Measurements from ENCODE around the gene METTL8.

METTL8 gene

DNA sequence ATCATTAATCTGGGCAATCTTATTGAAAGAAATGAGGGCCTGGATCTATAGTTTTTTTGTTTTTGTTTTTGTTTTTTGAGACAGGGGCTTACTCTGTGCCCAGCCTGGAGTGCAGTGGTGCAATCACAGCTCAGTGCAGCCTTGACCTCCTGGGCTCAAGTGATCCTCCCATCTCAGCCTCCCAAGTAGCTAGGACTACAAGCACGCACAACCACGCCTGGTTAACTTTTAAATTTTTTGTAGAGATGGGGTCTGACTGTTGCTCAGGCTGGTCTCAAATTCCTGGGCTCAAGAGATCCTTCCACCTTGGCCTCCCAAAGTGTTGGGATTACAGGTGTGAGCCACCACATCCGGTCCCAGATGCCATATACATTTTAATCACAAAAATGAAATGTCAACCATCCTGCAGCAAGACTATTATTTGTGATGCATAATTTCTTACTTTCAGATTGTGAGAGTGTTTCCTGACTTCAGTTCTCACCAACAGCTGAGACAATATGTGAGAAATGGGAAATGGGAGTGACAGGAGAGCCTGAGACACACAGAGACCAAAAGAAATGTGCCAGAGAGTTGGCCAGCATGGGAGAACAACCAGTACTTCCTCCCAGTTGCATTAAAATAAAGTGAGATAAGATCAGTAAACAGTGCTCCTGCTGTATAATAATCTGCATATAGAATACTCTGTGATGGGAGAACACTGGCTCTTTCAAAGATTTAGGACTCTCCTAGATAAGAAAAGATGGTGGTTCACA, 87.6 kb downstream of the METTL8 start:
- Histone ChIP-seq H4K20me1 (ENCODE audit: insufficient read depth, low read length) (no peaks in the 10 kb centered on the region), H2AFZ (ENCODE audit: low read depth, low read length) (no peak overlapping the region), H3K27me3 (ENCODE audit: insufficient read depth, low read length, poor library complexity) (no peaks in the 10 kb centered on the region), H3K9ac (ENCODE audit: low read depth, low read length) (no peak overlapping the region), H3K4me3 (ENCODE audit: low read depth in 1 of 2, low read length in 2 of 2) (no peak overlapping the region), H3K4me2 (ENCODE audit: insufficient read depth, low read length) (no peak overlapping the region), H3K4me1 (ENCODE audit: insufficient read depth, low read length) (peaks cover 5% of the 10 kb centered on the region), H3K79me2 (ENCODE audit: insufficient read depth, low read length) (no peaks in the 10 kb centered on the region), H3K36me3 (ENCODE audit: insufficient read depth, low read length) (no peaks in the 10 kb centered on the region), H3K9me3 (ENCODE audit: insufficient read depth, low read length, severe bottlenecking) (no peaks in the 10 kb centered on the region), H3K27ac (ENCODE audit: low read length) (no peak overlapping the region)
- DNase-seq, result no peak
- ATAC-seq (ENCODE audit: insufficient read depth, low read depth), result no peak
- TF ChIP-seq EZH2 (IDR thresholded peaks at IDR 0.05; ENCODE audit: borderline replicate concordance, low read depth, low read length, severe bottlenecking) (no peak), CTCF (IDR thresholded peaks at IDR 0.05; ENCODE audit: borderline replicate concordance, extremely low read depth, low read length, poor library complexity, severe bottlenecking) (no peak)

GRCh38 chr2:171344182-171344581, 89.6 kb downstream of the METTL8 start:
- H3K9me3 ChIP-seq (ENCODE audit: insufficient read depth, low read length, severe bottlenecking), result no peaks in the 10 kb centered on the region
- H2AFZ ChIP-seq (ENCODE audit: low read depth, low read length), result no peak overlapping the region
- no peaks in the 10 kb centered on the region for H3K27me3 ChIP-seq (ENCODE audit: insufficient read depth, low read length, poor library complexity)
- no peak overlapping the region for H3K9ac ChIP-seq (ENCODE audit: low read depth, low read length)
- ATAC-seq (ENCODE audit: insufficient read depth, low read depth), result no peak
- peaks cover 5% of the 10 kb centered on the region for H3K4me1 ChIP-seq (ENCODE audit: insufficient read depth, low read length)
- TF ChIP-seq CTCF (IDR thresholded peaks at IDR 0.05; ENCODE audit: borderline replicate concordance, extremely low read depth, low read length, poor library complexity, severe bottlenecking) (no peak), EZH2 (IDR thresholded peaks at IDR 0.05; ENCODE audit: borderline replicate concordance, low read depth, low read length, severe bottlenecking) (no peak)
- DNase-seq, result no peak
- no peak overlapping the region for H3K4me3 ChIP-seq (ENCODE audit: low read depth in 1 of 2, low read length in 2 of 2)
- H3K27ac ChIP-seq (ENCODE audit: low read length), result no peak overlapping the region
- no peak overlapping the region for H3K4me2 ChIP-seq (ENCODE audit: insufficient read depth, low read length)
- H4K20me1 ChIP-seq (ENCODE audit: insufficient read depth, low read length), result no peaks in the 10 kb centered on the region
- no peaks in the 10 kb centered on the region for H3K79me2 ChIP-seq (ENCODE audit: insufficient read depth, low read length)
- no peaks in the 10 kb centered on the region for H3K36me3 ChIP-seq (ENCODE audit: insufficient read depth, low read length)

GRCh38 chr2:171342067-171342413, 91.8 kb downstream of the METTL8 start:
- TF ChIP-seq EZH2 (IDR thresholded peaks at IDR 0.05; ENCODE audit: borderline replicate concordance, low read depth, low read length, severe bottlenecking) (no peak), CTCF (IDR thresholded peaks at IDR 0.05; ENCODE audit: borderline replicate concordance, extremely low read depth, low read length, poor library complexity, severe bottlenecking) (no peak)

More at GRCh38 chr2:171342067-171342413, 91.8 kb downstream of the METTL8 start:
- Histone ChIP-seq H3K79me2 (ENCODE audit: insufficient read depth, low read length) (no peaks in the 10 kb centered on the region), H2AFZ (ENCODE audit: low read depth, low read length) (no peak overlapping the region), H3K4me1 (ENCODE audit: insufficient read depth, low read length) (peaks cover 5% of the 10 kb centered on the region), H3K27ac (ENCODE audit: low read length) (no peak overlapping the region), H3K27me3 (ENCODE audit: insufficient read depth, low read length, poor library complexity) (no peaks in the 10 kb centered on the region), H3K9me3 (ENCODE audit: insufficient read depth, low read length, severe bottlenecking) (no peaks in the 10 kb centered on the region), H3K4me3 (ENCODE audit: low read depth in 1 of 2, low read length in 2 of 2) (no peak overlapping the region), H3K36me3 (ENCODE audit: insufficient read depth, low read length) (no peaks in the 10 kb centered on the region), H3K9ac (ENCODE audit: low read depth, low read length) (no peak overlapping the region), H4K20me1 (ENCODE audit: insufficient read depth, low read length) (no peaks in the 10 kb centered on the region), H3K4me2 (ENCODE audit: insufficient read depth, low read length) (no peak overlapping the region)
- ATAC-seq (ENCODE audit: insufficient read depth, low read depth) (no peak), DNase-seq (no peak)

Measured in DND-41 (cell line).